GM19238 (cell line): ENCODE data around the gene PMIS2.

ENCODE experiments used
- DNase-seq: peaks from one replicate; pipeline ENCODE4 v3.0.0; 2011; ENCODE audit warnings: low spot score; ENCODE audit not compliant: insufficient read length

The PMIS2 gene

GRCh38 chr19:35628565-35629331, 42.8 kb downstream of the PMIS2 start, which contains the start of gene RBM42:
TSS of gene RBM42 (plus strand) at chr19:35629036. CDS start at chr19:35629154, 118 bp downstream.
- DNase-seq, result peak; percentile 99

- DNase-seq, result no peak
Measured at GRCh38 chr19:35629332-35629633, 43.3 kb downstream of the PMIS2 start.

GRCh38 chr19:35633727-35634440, 47.9 kb downstream of the PMIS2 start:
- no peak for DNase-seq

GRCh38 chr19:35636651-35637050, 50.7 kb downstream of the PMIS2 start:
- no peak for DNase-seq
